Measurements from ENCODE around the gene NPIPB5. TPM values are rescaled to one million over a fixed set of nuclear protein-coding genes. Genes with fewer than 3 reads are reported as not detected.
"Not testable (repeated sequence)": the region's sequence is repeated elsewhere in the genome, so short reads cannot be mapped to it uniquely, and the experiment has no call there.

The NPIPB5 gene
- total RNA-seq, result 147 TPM

- not testable (repeated sequence) for DNase-seq
Measured at GRCh38 chr16:22510591-22510990, at the start of gene NPIPB5. Gene NPIPB5 (plus strand): TSS chr16:22510891. CDS start chr16:22513802, 2,911 bp downstream.

GRCh38 chr16:22468846-22469245 is 41.8 kb upstream of the NPIPB5 start:
- DNase-seq, result not testable (repeated sequence)

- not testable (repeated sequence) for DNase-seq
Measured at GRCh38 chr16:22537996-22538395, 27.3 kb downstream of the NPIPB5 start.

- not testable (repeated sequence) for DNase-seq
Measured at GRCh38 chr16:22544809-22545208, 34.1 kb downstream of the NPIPB5 start.

GRCh38 chr16:22546630-22547029 is 35.9 kb downstream of the NPIPB5 start:
- DNase-seq, result not testable (repeated sequence)

- not testable (repeated sequence) for DNase-seq
Measured at GRCh38 chr16:22547170-22547765, 36.6 kb downstream of the NPIPB5 start.

GRCh38 chr16:22549853-22550252 is 39.2 kb downstream of the NPIPB5 start:
- DNase-seq, result not testable (repeated sequence)

GRCh38 chr16:22551143-22551542 is 40.5 kb downstream of the NPIPB5 start:
- not testable (repeated sequence) for DNase-seq

- DNase-seq, result not testable (repeated sequence)
Measured at GRCh38 chr16:22551651-22552050, 41.0 kb downstream of the NPIPB5 start.

- not testable (repeated sequence) for DNase-seq
Measured at GRCh38 chr16:22556759-22557158, 46.1 kb downstream of the NPIPB5 start.

Small RNA genes within 50 kb of the gene (small RNA-seq; reads per million reads assigned to genes)
- not detected for gene AC106788.1 (ENCODE audit: low replicate concordance)

Other genes starting within 250 kb of the NPIPB5 start
- 73.2 TPM for gene POLR3E, start 213.5 kb upstream of the NPIPB5 start, total RNA-seq
- 35.6 TPM for gene CDR2, start 136.3 kb upstream of the NPIPB5 start, total RNA-seq